Activated CD4-positive, alpha-beta memory T cell treated with anti-CD3 and anti-CD28 coated beads for 36 hours (primary cell): ENCODE data around the gene CMTM1. TPM values are rescaled to one million over a fixed set of nuclear protein-coding genes. Genes with fewer than 3 reads are reported as not detected.

Experiments used
- CTCF ChIA-PET: fragments of 350-600 bp; sonication (Branson Sonifier 250); formaldehyde crosslinking; loops from one replicate; lab custom pipeline; 2021; ENCODE audit warnings: antibody characterized with exemption, inconsistent platforms; lab: Charles Lee
- POLR2A ChIA-PET: fragments of 350-600 bp; sonication (Branson Sonifier 250); formaldehyde crosslinking; loops from one replicate; lab custom pipeline; 2021; ENCODE audit warnings: antibody characterized with exemption; lab: Charles Lee
- DNase-seq: peaks from one replicate; pipeline ENCODE4 v3.0.0-alpha.2; 2020
- H3K27ac Mint-ChIP-seq: one replicate; pipeline ENCODE4 v1.8.0; 2021; ENCODE audit warnings: mixed read lengths
- H3K27me3 Mint-ChIP-seq: one replicate; pipeline ENCODE4 v1.8.0; 2021; ENCODE audit warnings: mixed read lengths
- H3K36me3 Mint-ChIP-seq: one replicate; pipeline ENCODE4 v1.8.0; 2021; ENCODE audit warnings: mixed read lengths
- H3K4me1 Mint-ChIP-seq: one replicate; pipeline ENCODE4 v1.8.0; 2021; ENCODE audit warnings: low read depth, mixed read lengths
- H3K4me3 Mint-ChIP-seq: one replicate; pipeline ENCODE4 v1.8.0; 2021; ENCODE audit warnings: mild to moderate bottlenecking, mixed read lengths
- H3K9me3 Mint-ChIP-seq: one replicate; pipeline ENCODE4 v1.8.0; 2021; ENCODE audit warnings: mixed read lengths
- intact Hi-C: fragments of 100-400 bp; cut with micrococcal nuclease; formaldehyde crosslinking; loops from one replicate; pipeline ENCODE4 v1.15.1; 2023
- total RNA-seq, 2 experiments: library from RNA; stranded (reverse); gene quantifications; one replicate each; pipeline ENCODE4 v1.2.3, GENCODE V29; 2021

Gene CMTM1, protein sequence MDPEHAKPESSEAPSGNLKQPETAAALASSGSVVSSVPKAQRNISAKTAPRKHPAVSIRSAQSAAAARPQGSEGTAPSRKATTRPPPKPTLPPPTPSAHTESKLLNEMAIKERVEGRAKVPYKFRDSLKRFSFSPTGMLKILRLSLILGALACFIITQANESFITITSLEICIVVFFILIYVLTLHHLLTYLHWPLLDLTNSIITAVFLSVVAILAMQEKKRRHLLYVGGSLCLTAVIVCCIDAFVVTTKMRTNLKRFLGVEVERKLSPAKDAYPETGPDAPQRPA
- total RNA-seq = 10 to 100 TPM; 10.1 to 11.5 TPM

GRCh38 chr16:66566051-66566901, at the start of gene CMTM1:
Gene CMTM1, plus strand, starts transcription at chr16:66566439. Its CDS starts 75 bp downstream, at chr16:66566514.
- DNase-seq = no peak
- Mint-ChIP-seq H3K36me3 (peaks cover 40% of the 10 kb centered on the region), H3K4me1 (peaks cover 43% of the 10 kb centered on the region), H3K27me3 (no peaks in the 10 kb centered on the region), H3K27ac (no peak within 1 kb of the TSS), H3K4me3 (no peak within 1 kb of the TSS), H3K9me3 (peaks cover 2% of the 10 kb centered on the region)
- intact Hi-C loops = no loop called here
- POLR2A ChIA-PET = no interaction called here
- CTCF ChIA-PET = interaction anchor here (1.4 kb wide), 1 partner anchor 42 kb away, joined by 8 read pairs; no protein-coding TSS in a partner anchor

- no peaks in the 10 kb centered on the region for H3K27me3 Mint-ChIP-seq
- H3K4me1 Mint-ChIP-seq = peaks cover 67% of the 10 kb centered on the region
- no peak for DNase-seq
- ChIA-PET CTCF (interaction anchor here (1.1 to 1.5 kb wide), 10 partner anchors 9 to 351 kb away, joined by 3 to 26 read pairs (median 6); partner anchors contain the start of gene CKLF), POLR2A (no interaction called here)
- no peaks in the 10 kb centered on the region for H3K9me3 Mint-ChIP-seq
- peak overlapping the region; percentile 99 for H3K27ac Mint-ChIP-seq
- no peaks in the 10 kb centered on the region for H3K36me3 Mint-ChIP-seq
- intact Hi-C loops = loop anchor here (1.0 to 2.0 kb wide), 5 partner anchors 38 to 358 kb away; partner anchors contain the start of gene CMTM3
- H3K4me3 Mint-ChIP-seq = peak overlapping the region; percentile 87
These were observed 49.8 kb upstream of the CMTM1 start for GRCh38 chr16:66516509-66516807.

- CTCF ChIA-PET = interaction anchor here (0.7 to 1.5 kb wide), 4 partner anchors 40 to 91 kb away, joined by 3 to 5 read pairs (median 3); partner anchors contain the start of gene CMTM3
- no peaks in the 10 kb centered on the region for H3K9me3 Mint-ChIP-seq
- intact Hi-C loops = loop anchor here (1.0 to 2.0 kb wide), 7 partner anchors 32 to 358 kb away; partner anchors contain the start of gene CMTM3
- no peaks in the 10 kb centered on the region for H3K36me3 Mint-ChIP-seq
- H3K4me1 Mint-ChIP-seq = peaks cover 71% of the 10 kb centered on the region
- POLR2A ChIA-PET = interaction anchor here (0.7 to 1.7 kb wide), 2 partner anchors 9 to 35 kb away, joined by 3 to 7 read pairs; partner anchors contain the start of gene CKLF
- H3K27ac Mint-ChIP-seq = peak overlapping the region; percentile 99
- DNase-seq = peak; percentile 95
- peak overlapping the region; percentile 87 for H3K4me3 Mint-ChIP-seq
- no peaks in the 10 kb centered on the region for H3K27me3 Mint-ChIP-seq
These were observed 49.2 kb upstream of the CMTM1 start for GRCh38 chr16:66516808-66517585.

GRCh38 chr16:66517586-66518263, 48.5 kb upstream of the CMTM1 start:
- CTCF ChIA-PET = interaction anchor here (0.7 to 1.5 kb wide), 5 partner anchors 35 to 91 kb away, joined by 3 to 5 read pairs (median 3); partner anchors contain the start of genes CKLF and CMTM3
- peaks cover 78% of the 10 kb centered on the region for H3K4me1 Mint-ChIP-seq

DNA sequence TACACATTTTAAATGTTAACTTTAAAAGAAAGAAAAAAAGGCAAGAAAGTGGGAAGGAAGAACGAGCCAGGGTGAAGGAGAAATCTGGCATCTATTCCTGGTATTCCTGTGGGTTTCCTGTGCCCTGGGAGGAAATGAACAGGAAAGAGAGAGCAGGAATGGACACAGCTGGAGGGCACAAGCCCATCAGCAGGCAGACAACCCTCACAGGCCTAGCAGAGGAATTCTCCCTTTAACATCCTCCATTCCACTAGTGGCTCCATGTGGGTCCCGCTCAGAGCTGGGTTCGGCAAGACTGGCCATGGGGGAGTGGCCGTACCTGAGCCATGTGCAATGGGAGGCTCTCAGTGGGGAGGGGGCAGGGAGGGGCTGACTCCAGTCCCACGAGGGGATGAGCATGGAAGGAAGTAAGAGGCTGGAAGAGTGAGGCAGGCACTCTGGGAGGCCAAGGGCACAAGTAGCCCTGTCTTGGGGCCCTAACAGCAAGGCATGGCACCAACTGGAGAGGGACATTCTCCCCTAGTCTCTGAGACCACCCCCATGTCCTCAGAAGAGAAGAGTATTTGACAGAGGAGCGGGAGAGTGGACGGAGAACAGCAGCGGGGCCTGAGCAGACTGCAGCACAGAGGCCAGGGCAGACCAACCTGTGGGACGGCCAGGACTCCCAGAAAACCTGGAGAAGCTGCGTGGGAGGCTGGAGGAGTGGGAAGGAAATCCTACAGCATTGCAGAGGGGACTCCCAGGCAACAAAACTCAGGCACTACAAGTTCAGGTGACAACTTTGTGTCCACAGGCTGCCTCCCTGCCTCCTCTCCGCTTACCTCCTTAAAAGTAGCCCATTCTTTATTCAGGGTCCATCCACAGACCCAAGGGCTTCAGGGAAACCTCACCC, 46.5 kb upstream of the CMTM1 start:
- Mint-ChIP-seq H3K27ac (peak overlapping the region; percentile 96), H3K4me1 (peaks cover 95% of the 10 kb centered on the region), H3K4me3 (no peak overlapping the region), H3K27me3 (no peaks in the 10 kb centered on the region), H3K36me3 (no peaks in the 10 kb centered on the region), H3K9me3 (no peaks in the 10 kb centered on the region)
- ChIA-PET POLR2A (interaction anchor here (1.0 kb wide), 1 partner anchor 32 kb away, joined by 3 read pairs; the partner anchor contains the start of gene CKLF), CTCF (interaction anchor here (1.4 to 4.0 kb wide), 3 partner anchors 32 to 112 kb away, joined by 5 to 34 read pairs (median 24); partner anchors contain the start of genes CKLF, CMTM3 and TK2)
- intact Hi-C loops = no loop called here
- DNase-seq = no peak

More at GRCh38 chr16:66517586-66518263, 48.5 kb upstream of the CMTM1 start:
- Mint-ChIP-seq H3K9me3 (no peaks in the 10 kb centered on the region), H3K27me3 (no peaks in the 10 kb centered on the region), H3K4me3 (peak overlapping the region; percentile 87), H3K36me3 (no peaks in the 10 kb centered on the region), H3K27ac (peak overlapping the region; percentile 99)
- intact Hi-C loops = loop anchor here (1.0 to 2.0 kb wide), 5 partner anchors 32 to 357 kb away; partner anchors contain the start of gene CMTM3
- no peak for DNase-seq
- POLR2A ChIA-PET = interaction anchor here (1.7 kb wide), 1 partner anchor 34 kb away, joined by 7 read pairs; the partner anchor contains the start of gene CKLF

DNA sequence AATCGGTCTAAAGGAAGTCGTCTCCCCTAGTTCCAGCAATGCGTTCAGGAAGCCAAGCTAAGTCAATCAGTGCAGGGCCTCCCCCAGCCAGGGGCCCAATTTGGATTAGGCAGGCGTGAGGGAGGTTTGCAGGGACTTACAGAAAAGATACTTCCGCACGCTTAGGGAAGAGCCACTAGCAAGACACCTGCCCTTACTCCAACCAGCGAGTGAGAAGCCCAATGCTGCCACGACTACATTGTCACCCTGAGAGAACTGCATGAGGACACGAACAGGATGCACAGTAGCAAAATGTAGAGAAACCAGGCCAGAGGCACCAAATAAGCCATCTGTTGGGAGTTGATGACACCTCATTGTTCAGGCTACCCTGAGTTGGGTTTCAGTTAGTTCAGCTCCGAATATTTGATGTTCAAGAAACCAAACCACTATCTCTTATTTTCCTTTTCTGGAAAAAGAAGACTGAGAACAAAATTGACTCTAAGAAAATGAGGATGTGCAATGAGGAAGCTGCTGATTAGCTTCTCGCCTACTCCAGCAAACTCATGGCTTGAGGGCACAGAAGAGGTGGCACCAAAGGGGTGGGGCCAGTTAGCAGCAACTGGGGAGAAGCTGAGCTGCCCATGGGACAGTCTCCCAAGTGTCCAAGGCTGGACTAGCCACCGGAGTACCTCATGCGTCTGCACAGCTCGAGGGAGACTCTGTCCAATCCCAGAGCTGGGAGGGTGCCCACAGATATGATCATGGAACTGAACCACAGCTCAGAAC, 45.7 kb upstream of the CMTM1 start:
- Mint-ChIP-seq H3K4me3 (peak overlapping the region; percentile 5), H3K4me1 (peaks cover 95% of the 10 kb centered on the region), H3K36me3 (no peaks in the 10 kb centered on the region), H3K27ac (peak overlapping the region; percentile 96), H3K27me3 (no peaks in the 10 kb centered on the region), H3K9me3 (no peaks in the 10 kb centered on the region)
- ChIA-PET POLR2A (interaction anchor here (1.0 to 3.4 kb wide), 4 partner anchors 29 to 43 kb away, joined by 3 to 27 read pairs (median 14); partner anchors contain the start of gene CKLF), CTCF (interaction anchor here (0.8 to 4.0 kb wide), 6 partner anchors 28 to 113 kb away, joined by 3 to 34 read pairs (median 9); partner anchors contain the start of genes CKLF, CMTM3 and TK2)
- DNase-seq = peak; percentile 36
- intact Hi-C loops = no loop called here

DNA sequence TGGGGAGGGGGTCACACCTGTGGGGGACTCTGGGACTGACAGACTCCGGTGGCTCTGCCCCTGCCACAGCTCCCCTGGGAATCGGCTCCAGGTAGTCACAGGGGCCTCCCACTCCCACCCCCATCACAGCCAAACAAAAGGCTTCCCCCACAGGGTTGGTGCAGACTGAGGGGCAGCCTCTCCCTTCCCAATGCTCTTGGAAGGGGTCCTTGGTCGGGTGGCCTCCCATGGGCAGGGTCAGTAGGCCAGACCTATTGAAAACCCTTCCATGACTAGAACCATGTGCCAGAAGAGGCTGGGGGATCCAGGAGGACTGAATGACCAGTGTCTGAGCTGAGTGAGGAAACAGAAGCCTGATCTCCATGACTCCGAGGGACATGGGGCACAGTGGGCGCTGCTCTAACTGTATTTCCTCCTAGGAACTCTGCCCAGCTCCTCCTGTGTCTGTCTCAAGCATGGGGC, 45.0 kb upstream of the CMTM1 start:
- H3K9me3 Mint-ChIP-seq = no peaks in the 10 kb centered on the region
- H3K27ac Mint-ChIP-seq = peak overlapping the region; percentile 96
- POLR2A ChIA-PET = interaction anchor here (0.8 to 3.4 kb wide), 5 partner anchors 9 to 76 kb away, joined by 3 to 27 read pairs (median 4); partner anchors contain the start of gene CKLF
- CTCF ChIA-PET = interaction anchor here (0.8 to 4.0 kb wide), 11 partner anchors 11 to 309 kb away, joined by 3 to 35 read pairs (median 5); partner anchors contain the start of genes CKLF, NAE1 and TK2
- no peaks in the 10 kb centered on the region for H3K27me3 Mint-ChIP-seq
- H3K4me1 Mint-ChIP-seq = peaks cover 94% of the 10 kb centered on the region
- no peak for DNase-seq
- intact Hi-C loops = no loop called here
- H3K4me3 Mint-ChIP-seq = peak overlapping the region; percentile 68
- no peaks in the 10 kb centered on the region for H3K36me3 Mint-ChIP-seq

DNA sequence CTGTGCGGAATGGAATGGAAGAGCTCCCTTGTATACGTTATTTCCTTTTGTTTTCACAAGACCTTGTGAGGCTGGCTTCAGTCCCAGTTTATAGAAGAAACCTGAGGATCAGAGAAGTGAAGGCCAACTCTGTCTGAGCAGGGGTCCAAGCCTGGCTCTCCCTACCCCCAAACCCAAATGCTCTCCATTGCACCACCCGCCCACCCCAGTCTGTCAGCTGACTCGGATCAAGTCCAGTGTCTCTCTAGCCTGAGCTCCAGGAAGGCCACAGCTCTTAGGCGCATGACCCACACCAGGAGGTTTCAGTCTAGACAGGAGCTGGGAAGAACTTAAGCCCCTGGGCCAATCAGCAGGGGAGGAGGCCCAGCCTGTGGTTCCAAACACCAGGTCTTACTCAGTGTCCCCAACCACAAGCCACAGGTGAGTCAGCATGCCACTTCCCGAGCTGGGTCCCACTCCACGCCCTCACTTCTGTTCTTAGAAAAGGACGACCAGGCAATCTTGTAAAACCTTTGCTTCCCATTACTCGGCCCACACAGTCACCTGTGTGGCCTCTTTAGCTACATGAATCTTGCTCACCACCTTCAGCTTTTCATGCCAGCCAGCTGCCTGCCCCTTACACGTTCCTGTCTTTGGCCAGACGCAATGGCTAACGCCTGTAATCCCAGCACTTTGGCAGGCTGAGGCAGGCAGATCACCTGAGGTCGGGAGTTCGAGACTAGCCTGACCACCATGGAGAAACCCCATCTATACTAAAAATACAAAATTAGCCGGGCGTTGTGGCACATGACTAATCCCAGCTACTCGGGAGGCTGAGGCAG, 44.1 kb upstream of the CMTM1 start:
- intact Hi-C loops = loop anchor here (1.0 to 2.0 kb wide), 3 partner anchors 30 to 75 kb away; partner anchors contain the start of gene CKLF
- peak; percentile 99 for DNase-seq
- no peaks in the 10 kb centered on the region for H3K36me3 Mint-ChIP-seq
- H3K4me1 Mint-ChIP-seq = peaks cover 89% of the 10 kb centered on the region
- H3K27ac Mint-ChIP-seq = peak overlapping the region; percentile 96
- ChIA-PET POLR2A (interaction anchor here (0.8 to 3.4 kb wide), 8 partner anchors 8 to 308 kb away, joined by 3 to 27 read pairs (median 4); partner anchors contain the start of genes CKLF, NAE1 and TK2), CTCF (interaction anchor here (0.8 to 4.0 kb wide), 14 partner anchors 10 to 309 kb away, joined by 3 to 35 read pairs (median 5); partner anchors contain the start of genes CKLF, NAE1 and TK2)
- H3K9me3 Mint-ChIP-seq = no peaks in the 10 kb centered on the region
- no peaks in the 10 kb centered on the region for H3K27me3 Mint-ChIP-seq
- peak overlapping the region; percentile 68 for H3K4me3 Mint-ChIP-seq
